ENCODE data around the gene NBPF1.
"Not testable (repeated sequence)": the region's sequence is repeated elsewhere in the genome, so short reads cannot be mapped to it uniquely, and the experiment has no call there.

Gene NBPF1

GRCh38 chr1:16641159-16641975 lies 28.0 kb upstream of the NBPF1 start:
- not testable (repeated sequence) for DNase-seq (ENCODE audit: low spot score)

DNA sequence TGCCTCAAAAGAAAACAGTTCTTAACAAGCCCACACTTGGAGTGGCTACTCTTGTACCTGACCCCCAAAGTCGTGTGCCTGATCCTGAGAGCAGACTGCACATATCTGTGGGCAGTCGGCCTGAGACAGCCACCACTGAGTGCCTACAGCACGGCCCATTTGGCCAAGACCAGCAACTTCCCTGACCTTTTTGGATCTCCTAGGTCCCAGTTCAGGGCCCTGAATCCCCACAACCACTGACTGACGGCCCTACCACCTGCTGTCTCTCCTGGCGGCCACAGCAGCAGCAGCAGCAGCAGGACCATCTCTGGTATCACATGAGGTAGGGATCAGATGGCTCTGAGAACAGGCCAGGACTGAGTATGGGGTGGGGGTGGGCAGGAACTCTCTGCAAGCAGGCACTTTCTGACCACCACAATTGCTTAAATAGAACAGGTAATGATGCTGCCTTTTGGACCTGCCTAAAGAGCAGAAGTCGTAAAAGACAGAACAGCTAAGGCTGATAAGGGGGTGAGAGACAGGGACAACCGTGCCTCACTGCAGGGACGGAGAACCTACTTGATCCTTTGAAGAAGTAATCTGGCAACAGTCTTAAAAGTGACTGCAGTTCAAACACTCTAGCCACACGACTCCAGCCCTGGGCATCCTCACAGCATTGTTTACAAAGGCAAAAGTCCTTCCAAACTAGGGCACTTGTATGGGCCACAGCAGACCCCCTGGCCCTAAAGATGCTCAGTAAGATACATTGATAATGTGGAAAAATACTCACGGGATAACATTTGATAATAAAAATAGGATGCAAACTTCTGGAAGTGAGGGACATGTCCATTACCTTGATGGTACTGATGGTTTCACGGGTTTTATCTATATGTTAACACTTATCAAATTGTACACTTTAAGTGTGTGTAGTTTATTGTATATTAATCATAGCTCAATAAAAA lies 26.0 kb upstream of the NBPF1 start:
- DNase-seq (ENCODE audit: low spot score) = not testable (repeated sequence)

DNA sequence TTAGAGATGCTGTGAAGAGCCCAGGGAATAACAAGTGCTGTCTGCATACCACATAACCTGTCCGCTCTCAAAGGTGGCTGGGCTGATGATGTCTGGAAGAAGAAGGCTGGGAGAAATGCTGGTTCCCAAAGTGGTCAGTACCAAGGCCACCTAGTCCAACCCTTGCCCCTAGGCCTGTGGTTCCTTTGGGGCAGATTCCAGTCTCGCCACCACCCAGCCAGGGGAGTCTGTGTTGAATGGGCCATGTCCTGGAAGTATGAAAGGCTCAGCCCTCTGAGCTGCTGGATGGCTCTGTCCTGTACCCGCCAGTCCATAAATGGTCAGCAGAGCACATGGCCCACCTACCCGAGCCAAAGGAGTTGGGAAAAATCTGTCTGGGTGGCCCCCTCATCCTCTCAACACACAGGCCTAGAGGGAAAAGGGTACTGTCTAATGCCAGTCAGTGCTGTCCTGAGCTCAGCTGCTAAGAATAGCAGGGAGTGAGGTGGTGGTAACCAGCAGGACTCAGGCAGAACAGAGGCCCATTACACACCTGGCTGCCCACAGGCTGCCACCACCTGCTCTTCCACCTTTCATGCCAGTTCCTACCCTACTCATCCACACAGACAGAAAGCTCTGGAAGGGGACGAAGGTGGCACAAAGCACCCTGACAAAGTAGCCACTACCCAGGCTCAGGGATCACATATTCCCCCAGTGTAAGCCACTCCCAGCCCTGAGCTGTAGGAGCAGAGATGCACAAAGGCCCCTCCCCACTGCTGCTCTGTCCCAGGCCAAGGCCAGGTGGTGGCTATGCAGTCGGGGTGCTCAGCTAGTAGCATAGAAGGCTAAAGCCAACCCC lies 24.8 kb upstream of the NBPF1 start:
- not testable (repeated sequence) for DNase-seq (ENCODE audit: low spot score)

GRCh38 chr1:16636551-16637195 lies 23.3 kb upstream of the NBPF1 start:
- DNase-seq (ENCODE audit: low spot score) = not testable (repeated sequence)

GRCh38 chr1:16635959-16636358 lies 22.6 kb upstream of the NBPF1 start:
- not testable (repeated sequence) for DNase-seq (ENCODE audit: low spot score)

GRCh38 chr1:16633540-16634282 lies 20.3 kb upstream of the NBPF1 start:
- DNase-seq (ENCODE audit: low spot score) = not testable (repeated sequence)

DNA sequence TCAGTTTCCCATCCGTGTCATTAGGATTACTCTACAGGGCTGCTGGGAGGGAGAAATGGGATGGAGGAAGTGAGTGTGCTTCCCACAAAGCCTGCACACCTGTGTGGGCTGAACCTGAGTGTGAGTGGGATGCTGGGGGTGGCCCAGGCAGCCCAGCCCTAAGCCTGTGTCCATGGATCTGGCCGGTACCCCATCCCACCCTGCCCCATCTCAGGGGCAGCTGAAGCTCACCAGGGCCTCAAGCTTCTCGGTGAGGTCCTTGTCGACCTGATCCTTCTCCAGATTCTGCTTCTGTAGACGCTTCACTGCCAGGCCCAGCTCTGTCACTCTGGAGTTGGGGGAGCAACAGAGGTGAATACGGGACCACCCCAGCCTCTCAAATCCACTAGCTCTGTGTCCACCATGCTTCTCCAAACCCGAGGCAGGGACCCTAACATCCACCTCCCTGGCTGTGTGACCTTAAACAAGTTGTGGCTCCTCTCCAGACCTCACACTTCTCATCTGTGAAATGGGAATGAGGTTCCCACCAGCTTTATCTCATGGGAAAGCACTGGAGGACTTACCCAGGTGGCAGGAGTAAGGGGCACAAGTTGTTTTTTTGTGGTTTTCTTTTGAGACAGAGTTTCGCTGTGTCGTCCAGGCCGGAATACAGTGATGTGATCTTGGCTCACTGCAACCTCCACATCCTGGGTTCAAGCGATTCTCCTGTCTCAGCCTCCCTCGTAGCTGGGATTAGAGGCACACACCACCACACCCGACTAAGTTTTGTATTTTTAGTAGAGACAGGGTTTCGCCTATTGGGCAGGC lies 18.9 kb upstream of the NBPF1 start:
- DNase-seq (ENCODE audit: low spot score) = not testable (repeated sequence)

DNA sequence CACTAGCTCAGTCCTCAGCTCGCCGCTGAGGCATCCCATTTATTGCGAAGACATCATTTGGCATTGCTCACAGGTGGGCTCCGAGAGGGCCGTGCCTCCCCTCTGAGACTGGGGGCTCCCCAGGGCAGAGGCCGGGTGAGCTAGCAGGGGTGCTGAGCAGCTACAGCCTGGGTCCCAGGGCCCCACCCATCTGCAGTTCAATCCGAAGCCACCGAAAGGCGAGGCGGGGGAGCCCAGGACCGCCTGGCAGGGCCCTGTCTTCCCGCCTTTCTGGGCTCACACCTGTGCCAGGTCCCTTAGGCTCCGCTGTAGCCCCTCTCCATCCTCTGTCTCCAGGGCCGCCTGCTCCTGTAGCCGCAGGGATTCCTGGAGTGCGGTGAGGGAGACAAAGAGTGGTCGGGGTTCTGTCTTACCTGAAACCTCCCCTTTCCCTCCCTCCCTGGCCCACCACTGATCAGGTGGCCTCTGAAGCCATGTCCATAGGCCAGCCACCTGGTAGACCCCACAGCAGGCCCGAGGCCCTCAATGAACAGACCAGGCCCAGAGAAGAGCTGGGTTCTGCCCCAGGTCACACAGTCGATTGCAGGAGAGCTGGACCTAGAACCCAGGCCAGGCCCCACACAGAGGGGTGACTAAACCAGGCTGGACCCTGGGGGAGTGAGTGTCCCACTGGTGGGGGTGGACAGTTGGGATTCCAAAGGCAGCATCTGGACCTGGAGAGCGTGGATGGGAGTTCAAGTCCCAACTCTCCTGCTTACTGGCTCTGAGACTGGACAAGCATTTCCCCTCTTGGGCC lies 18.1 kb upstream of the NBPF1 start:
- no peak for DNase-seq (ENCODE audit: low spot score)

GRCh38 chr1:16630661-16631247 lies 17.4 kb upstream of the NBPF1 start:
- no peak for DNase-seq (ENCODE audit: low spot score)

DNA sequence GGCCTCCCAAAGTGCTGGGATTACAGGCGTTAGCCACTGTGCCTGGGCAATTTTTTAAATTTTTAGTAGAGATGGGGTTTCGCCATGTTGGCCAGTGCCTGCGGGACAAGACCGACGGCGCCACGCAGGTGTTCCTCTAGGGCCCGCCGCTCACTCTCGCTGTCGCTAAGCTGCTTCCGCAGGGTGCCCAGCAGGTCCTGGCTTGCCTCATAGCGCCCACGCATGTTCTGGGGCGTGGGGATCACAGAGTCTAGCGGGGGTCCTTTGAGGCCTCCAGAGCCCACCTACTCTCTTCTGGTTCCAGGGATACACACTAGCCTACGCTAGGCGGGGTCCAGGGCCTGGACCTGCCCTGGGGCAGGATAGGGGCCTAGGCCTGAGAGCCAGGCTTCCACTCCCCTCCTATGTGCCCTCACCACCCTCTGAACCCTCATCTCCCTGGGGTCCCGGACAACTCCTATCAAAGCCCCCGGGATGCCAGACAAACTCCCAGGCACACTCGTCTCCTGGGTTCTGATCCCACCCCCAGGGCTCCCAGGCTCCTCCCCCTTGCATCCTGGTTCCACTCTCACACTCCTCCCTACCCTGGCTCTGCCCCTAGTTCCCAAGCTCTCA lies 16.7 kb upstream of the NBPF1 start:
- DNase-seq (ENCODE audit: low spot score) = not testable (repeated sequence)

DNA sequence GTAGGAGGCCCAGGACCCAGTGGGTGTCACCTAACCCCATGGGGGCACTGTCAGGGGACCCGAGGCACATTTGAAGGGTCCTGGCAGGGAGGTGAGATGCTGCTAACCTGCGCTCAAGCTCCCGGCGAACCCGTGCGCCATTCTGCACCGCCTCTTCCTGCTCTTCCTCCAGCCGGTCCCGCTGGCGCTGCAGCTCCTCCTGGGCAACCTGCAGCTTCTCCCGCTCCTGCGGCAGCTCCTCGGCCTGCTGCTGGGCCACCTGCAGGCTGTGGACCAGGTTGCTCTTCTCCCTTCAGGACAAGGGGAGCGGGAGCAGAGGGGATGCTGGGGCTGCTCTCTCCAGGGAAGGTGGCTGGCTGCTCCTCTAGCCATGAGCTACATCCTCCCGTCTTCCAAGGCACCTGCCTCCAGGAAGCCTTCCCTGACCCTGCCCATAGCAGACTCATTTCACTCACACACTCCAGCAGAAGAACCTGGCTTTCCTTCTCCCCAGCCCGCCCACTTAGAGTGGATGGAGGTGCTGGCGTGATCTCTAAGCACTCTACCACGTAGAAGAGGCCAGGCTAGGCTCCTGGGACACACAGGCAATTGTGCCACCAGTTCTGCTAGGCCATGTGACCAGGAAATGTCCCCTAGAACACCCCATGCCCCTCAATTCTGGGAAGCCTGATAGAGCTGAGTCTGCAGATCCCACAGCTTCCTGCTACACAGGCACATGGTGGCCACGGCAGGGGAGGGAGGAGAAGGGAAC lies 15.2 kb upstream of the NBPF1 start:
- DNase-seq (ENCODE audit: low spot score) = no peak

DNA sequence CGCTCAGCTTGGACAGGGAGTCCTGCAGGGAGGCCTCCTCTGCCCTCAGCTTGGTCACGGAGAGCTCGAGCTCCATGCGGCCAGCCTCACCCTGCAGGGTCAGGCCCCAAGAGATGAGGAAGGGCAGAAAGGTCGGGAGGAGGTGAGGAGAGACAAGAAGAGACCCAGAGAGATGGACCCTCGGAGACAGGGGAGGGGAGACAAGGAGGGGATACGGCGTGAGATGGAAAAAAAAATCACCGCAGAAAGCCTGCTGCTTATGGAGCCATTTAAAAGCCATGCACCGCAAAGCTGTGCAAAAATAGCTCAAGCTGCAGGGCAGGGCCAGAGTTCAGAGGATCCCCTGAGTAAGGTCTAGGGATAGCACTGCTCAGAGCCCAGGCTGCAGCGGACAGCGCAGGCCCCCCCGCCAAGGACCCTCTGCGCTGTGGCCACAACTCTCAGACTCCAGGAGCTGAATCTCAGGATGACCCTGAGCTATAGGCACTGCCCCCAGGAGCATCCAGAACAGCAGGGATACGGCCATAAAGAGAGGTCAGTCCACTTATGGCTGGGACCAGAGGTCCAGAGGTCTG lies 13.1 kb upstream of the NBPF1 start:
- DNase-seq (ENCODE audit: low spot score) = not testable (repeated sequence)

DNA sequence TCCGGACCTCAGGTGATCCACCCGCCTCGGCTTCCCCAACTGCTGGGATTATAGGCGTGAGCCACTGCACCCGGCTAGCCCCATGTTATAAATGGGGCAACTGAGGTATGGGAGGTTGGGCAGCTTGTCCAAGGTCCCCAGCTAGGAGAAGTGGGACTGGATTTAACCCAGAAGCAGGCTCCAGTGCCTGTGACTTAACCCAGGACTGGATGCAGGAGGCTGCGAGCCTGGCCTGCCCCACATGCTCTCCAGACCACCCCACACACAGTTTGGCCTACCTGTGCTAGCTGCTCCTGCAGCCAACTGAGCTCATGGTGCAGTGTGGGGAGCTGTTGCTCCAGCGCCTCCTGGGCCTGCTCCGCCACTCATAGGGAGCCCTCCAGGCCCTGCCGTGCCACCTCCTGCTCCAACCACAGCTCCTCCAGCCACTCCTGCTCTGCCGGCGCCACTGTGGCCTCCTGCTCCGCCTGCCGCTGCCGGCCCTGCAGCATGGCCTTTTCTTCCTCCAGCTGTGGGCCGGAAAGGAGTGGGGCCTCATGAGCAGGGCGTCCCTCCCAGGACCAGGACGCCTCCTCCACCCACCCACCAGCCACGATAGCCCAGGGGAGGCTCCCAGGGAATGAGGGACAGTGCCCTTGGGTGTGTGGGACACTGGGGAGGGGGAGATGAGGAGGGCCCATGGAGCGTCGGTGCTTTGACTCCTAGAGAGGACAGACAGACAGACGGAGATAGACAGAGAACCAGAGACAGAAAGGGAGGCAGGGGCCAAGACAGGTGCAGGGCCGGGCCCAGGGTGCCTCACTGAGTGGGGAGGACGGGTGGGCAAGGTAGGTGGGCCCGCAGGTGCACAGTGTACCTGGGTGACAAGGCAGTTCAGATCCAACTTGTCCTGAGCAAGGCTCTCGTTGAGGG lies 12.4 kb upstream of the NBPF1 start:
- no peak for DNase-seq (ENCODE audit: low spot score)

- DNase-seq (ENCODE audit: low spot score) = not testable (repeated sequence)
Measured at GRCh38 chr1:16623812-16624719, 10.7 kb upstream of the NBPF1 start.

GRCh38 chr1:16623337-16623736 lies 10.0 kb upstream of the NBPF1 start:
- DNase-seq (ENCODE audit: low spot score) = not testable (repeated sequence)

Data from CD4-positive, alpha-beta T cell treated with Interleukin-6 at 100 ng/mL for 8 hours (primary cell).